B cell (primary cell): Measurements from ENCODE around the gene WDR73.

Experiments
- CTCF ChIP-seq: fragments of 200-600 bp; IDR thresholded peaks from one replicate; pipeline ENCODE4 v1.8.0; 2022; ENCODE audit warnings: antibody characterized with exemption, mild to moderate bottlenecking
- EZH2 ChIP-seq: IDR thresholded peaks from 2 replicates; pipeline ENCODE4 v1.6.1; 2012; ENCODE audit warnings: borderline replicate concordance, low read depth, mild to moderate bottlenecking, moderate library complexity, low read length; ENCODE audit not compliant: insufficient read depth, poor library complexity, severe bottlenecking

DNA sequence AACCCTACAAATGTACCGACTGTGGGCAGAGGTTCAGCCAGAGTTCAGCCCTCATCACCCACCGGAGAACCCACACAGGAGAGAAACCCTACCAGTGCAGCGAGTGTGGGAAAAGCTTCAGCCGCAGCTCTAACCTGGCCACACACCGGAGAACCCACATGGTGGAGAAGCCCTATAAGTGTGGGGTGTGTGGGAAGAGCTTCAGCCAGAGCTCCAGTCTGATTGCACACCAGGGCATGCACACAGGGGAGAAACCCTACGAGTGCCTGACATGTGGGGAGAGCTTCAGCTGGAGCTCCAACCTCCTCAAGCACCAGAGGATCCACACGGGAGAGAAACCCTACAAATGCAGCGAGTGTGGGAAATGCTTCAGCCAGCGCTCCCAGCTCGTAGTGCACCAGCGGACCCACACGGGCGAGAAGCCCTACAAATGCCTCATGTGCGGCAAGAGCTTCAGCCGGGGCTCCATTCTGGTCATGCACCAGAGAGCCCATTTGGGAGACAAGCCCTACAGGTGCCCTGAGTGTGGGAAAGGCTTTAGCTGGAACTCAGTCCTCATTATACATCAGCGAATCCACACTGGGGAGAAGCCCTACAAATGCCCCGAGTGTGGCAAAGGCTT lies 32.6 kb downstream of the WDR73 start:
- TF ChIP-seq CTCF (no peak), EZH2 (no peak)
